Loucy (cell line): ENCODE measurements around the gene ALDH3A1.

ENCODE experiments used
- H2AFZ ChIP-seq: fragments of 200-600 bp; sonication (generic); 2 replicates; pipeline ENCODE4 v1.6.0; 2016; ENCODE audit warnings: antibody characterized with exemption, mild to moderate bottlenecking, low read length, moderate library complexity
- H3F3A ChIP-seq: fragments of 200-600 bp; 2 replicates; pipeline ENCODE4 v1.6.0; 2016; ENCODE audit warnings: antibody characterized with exemption, low read depth, mild to moderate bottlenecking
- H3K27me3 ChIP-seq: fragments of 200-600 bp; sonication (generic); 2 replicates; pipeline ENCODE4 v1.6.1; 2014; ENCODE audit warnings: low read length, mild to moderate bottlenecking; ENCODE audit not compliant: insufficient read depth, poor library complexity, severe bottlenecking
- H3K36me3 ChIP-seq: fragments of 200-600 bp; sonication (generic); 2 replicates; pipeline ENCODE4 v1.6.1; 2016; ENCODE audit warnings: low read length; ENCODE audit not compliant: insufficient read depth
- H3K4me1 ChIP-seq: fragments of 200-600 bp; sonication (generic); 2 replicates; pipeline ENCODE4 v1.5.1; 2014; ENCODE audit warnings: low read length, mild to moderate bottlenecking; ENCODE audit not compliant: insufficient read depth, poor library complexity, severe bottlenecking
- H3K4me2 ChIP-seq: fragments of 200-600 bp; sonication (generic); 2 replicates; pipeline ENCODE4 v1.6.0; 2014; ENCODE audit warnings: antibody characterized with exemption, low read length, low read depth, mild to moderate bottlenecking; ENCODE audit not compliant: poor library complexity, severe bottlenecking
- H3K4me3 ChIP-seq: fragments of 200-600 bp; sonication (generic); 2 replicates; pipeline ENCODE4 v1.5.1; 2014; ENCODE audit warnings: low read length, mild to moderate bottlenecking, mixed read lengths; ENCODE audit not compliant: poor library complexity, severe bottlenecking
- H3K79me2 ChIP-seq: fragments of 200-600 bp; sonication (generic); 2 replicates; pipeline ENCODE4 v1.6.1; 2014; ENCODE audit warnings: low read length; ENCODE audit not compliant: insufficient read depth
- H3K9ac ChIP-seq: fragments of 200-600 bp; sonication (generic); 2 replicates; pipeline ENCODE4 v1.6.0; 2014; ENCODE audit warnings: mild to moderate bottlenecking, low read depth, low read length, moderate library complexity; ENCODE audit not compliant: poor library complexity, severe bottlenecking
- H3K9me2 ChIP-seq: fragments of 200-600 bp; sonication (generic); replicated peaks from 2 replicates; pipeline ENCODE4 v1.6.1; 2016; ENCODE audit warnings: low read depth, low read length, mixed read lengths
- H3K9me3 ChIP-seq: fragments of 200-600 bp; sonication (generic); 2 replicates; pipeline ENCODE4 v1.6.1; 2014; ENCODE audit warnings: mild to moderate bottlenecking, antibody characterized with exemption, low read length, low read depth; ENCODE audit not compliant: insufficient read depth
- H4K20me1 ChIP-seq: fragments of 200-600 bp; sonication (generic); 2 replicates; pipeline ENCODE4 v1.6.0; 2014; ENCODE audit warnings: antibody characterized with exemption, low read length, mild to moderate bottlenecking; ENCODE audit not compliant: insufficient read depth, poor library complexity, severe bottlenecking
- EZH2phosphoT487 ChIP-seq: fragments of 200-600 bp; IDR thresholded peaks from 2 replicates; pipeline ENCODE4 v1.6.1; 2018; ENCODE audit warnings: antibody characterized with exemption, mild to moderate bottlenecking, moderate library complexity, borderline replicate concordance
- TF ChIP-seq, protein P1 (sequence below): fragments of 200-600 bp; sonication (generic); conservative IDR thresholded peaks from 2 replicates; pipeline ENCODE4 v1.5.1; 2014; ENCODE audit warnings: mild to moderate bottlenecking, antibody characterized with exemption, low read length

Gene ALDH3A1

DNA sequence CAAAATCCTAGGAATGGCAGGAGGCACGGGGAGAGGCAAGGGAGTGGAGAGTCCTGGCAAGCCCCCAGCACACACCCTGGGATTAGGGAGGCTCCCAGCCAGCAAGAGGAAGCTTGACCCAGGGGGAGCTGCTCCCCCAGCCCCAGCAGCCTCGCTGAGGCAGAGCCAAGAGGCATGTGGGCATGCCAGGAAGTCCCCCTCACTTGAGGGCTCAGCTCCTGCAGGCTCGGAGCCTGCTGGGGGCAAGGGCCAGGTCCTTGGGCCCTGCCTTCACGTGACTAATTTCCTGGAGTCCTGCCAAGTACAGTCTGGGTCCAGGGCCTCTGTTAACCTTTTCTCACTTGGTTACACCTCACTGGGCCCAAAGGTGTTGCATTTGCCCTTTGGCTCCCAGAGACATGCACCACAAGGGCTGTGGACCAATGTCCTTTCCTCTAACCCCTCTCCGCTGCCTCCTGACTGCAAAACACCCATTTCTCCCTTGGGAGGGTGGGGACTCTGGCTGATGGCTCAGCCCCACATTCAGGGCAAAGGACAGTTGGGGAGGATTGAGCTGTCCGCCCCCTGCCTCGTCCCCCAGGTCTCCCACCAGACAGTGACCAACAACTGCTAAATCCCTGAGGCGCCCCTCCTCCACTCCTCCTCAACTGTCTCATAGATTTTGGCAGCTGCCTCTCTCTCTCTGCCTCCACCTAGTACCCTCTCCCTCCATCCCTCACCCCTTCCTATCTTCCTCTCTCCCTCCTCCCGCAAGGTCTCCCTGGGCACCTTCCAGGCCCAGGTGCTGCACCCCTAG, 27.3 kb downstream of the ALDH3A1 start:
- H3K9me2 ChIP-seq: no peaks in the 10 kb centered on the region
- H3F3A ChIP-seq: no peaks in the 10 kb centered on the region
- no peak overlapping the region for H2AFZ ChIP-seq
- no peak overlapping the region for H3K4me3 ChIP-seq
- no peaks in the 10 kb centered on the region for H4K20me1 ChIP-seq
- H3K4me1 ChIP-seq: no peaks in the 10 kb centered on the region
- H3K79me2 ChIP-seq: no peaks in the 10 kb centered on the region
- no peaks in the 10 kb centered on the region for H3K9me3 ChIP-seq
- H3K4me2 ChIP-seq: no peak overlapping the region
- no peaks in the 10 kb centered on the region for H3K27me3 ChIP-seq
- no peak overlapping the region for H3K9ac ChIP-seq
- no peak for TF ChIP-seq EZH2phosphoT487
- TF ChIP-seq, protein P1, sequence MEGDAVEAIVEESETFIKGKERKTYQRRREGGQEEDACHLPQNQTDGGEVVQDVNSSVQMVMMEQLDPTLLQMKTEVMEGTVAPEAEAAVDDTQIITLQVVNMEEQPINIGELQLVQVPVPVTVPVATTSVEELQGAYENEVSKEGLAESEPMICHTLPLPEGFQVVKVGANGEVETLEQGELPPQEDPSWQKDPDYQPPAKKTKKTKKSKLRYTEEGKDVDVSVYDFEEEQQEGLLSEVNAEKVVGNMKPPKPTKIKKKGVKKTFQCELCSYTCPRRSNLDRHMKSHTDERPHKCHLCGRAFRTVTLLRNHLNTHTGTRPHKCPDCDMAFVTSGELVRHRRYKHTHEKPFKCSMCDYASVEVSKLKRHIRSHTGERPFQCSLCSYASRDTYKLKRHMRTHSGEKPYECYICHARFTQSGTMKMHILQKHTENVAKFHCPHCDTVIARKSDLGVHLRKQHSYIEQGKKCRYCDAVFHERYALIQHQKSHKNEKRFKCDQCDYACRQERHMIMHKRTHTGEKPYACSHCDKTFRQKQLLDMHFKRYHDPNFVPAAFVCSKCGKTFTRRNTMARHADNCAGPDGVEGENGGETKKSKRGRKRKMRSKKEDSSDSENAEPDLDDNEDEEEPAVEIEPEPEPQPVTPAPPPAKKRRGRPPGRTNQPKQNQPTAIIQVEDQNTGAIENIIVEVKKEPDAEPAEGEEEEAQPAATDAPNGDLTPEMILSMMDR: no peak
- H3K36me3 ChIP-seq: no peaks in the 10 kb centered on the region

- Histone ChIP-seq H2AFZ (no peak overlapping the region), H3K4me1 (no peaks in the 10 kb centered on the region), H3K27me3 (no peaks in the 10 kb centered on the region), H3K9me3 (no peaks in the 10 kb centered on the region), H3K4me3 (no peak overlapping the region), H4K20me1 (no peaks in the 10 kb centered on the region), H3K79me2 (no peaks in the 10 kb centered on the region), H3K9ac (no peak overlapping the region), H3K9me2 (no peaks in the 10 kb centered on the region), H3F3A (no peaks in the 10 kb centered on the region), H3K36me3 (no peaks in the 10 kb centered on the region), H3K4me2 (no peak overlapping the region)
- TF ChIP-seq EZH2phosphoT487: no peak
- TF ChIP-seq, protein P1: no peak
These were observed 28.0 kb downstream of the ALDH3A1 start for GRCh38 chr17:19720210-19720475.

- no peaks in the 10 kb centered on the region for H4K20me1 ChIP-seq
- H3K79me2 ChIP-seq: no peaks in the 10 kb centered on the region
- no peaks in the 10 kb centered on the region for H3K4me1 ChIP-seq
- no peaks in the 10 kb centered on the region for H3K9me2 ChIP-seq
- no peaks in the 10 kb centered on the region for H3F3A ChIP-seq
- H3K9me3 ChIP-seq: no peaks in the 10 kb centered on the region
- no peak for TF ChIP-seq EZH2phosphoT487
- TF ChIP-seq, protein P1: no peak
- no peaks in the 10 kb centered on the region for H3K27me3 ChIP-seq
- no peak overlapping the region for H3K4me2 ChIP-seq
- H3K4me3 ChIP-seq: no peak overlapping the region
- H2AFZ ChIP-seq: no peak overlapping the region
- H3K9ac ChIP-seq: no peak overlapping the region
- no peaks in the 10 kb centered on the region for H3K36me3 ChIP-seq
These were observed 28.5 kb downstream of the ALDH3A1 start for GRCh38 chr17:19719355-19720209.
